Endothelial cell of umbilical vein (primary cell): Measurements from ENCODE around the gene TMIE. TPM values are rescaled to one million over a fixed set of nuclear protein-coding genes. Genes with fewer than 3 reads are reported as not detected.

Experiments used
- BruUV-seq: library from RNA; stranded (reverse); fragments of 400-500 nt; replicated peaks from 2 replicates; lab custom pipeline; 2021; lab: Mats Ljungman, UMichigan
- CTCF ChIA-PET: fragments of 300-600, 350-600 bp; sonication (Branson Sonifier 250); formaldehyde crosslinking; loops from one replicate; lab custom pipeline; 2021; ENCODE audit warnings: antibody characterized with exemption, inconsistent platforms; lab: Charles Lee
- POLR2A ChIA-PET: fragments of 300-600, 350-600 bp; sonication (Branson Sonifier 250); formaldehyde crosslinking; loops from one replicate; lab custom pipeline; 2021; ENCODE audit warnings: antibody characterized with exemption, inconsistent platforms; lab: Charles Lee
- DNase-seq: peaks from one replicate; pipeline ENCODE4 v3.0.0-alpha.2; 2011; ENCODE audit warnings: low read depth, low spot score
- FAIRE-seq: peaks from 2 replicates; lab custom pipeline; 2011; peaks lifted over from hg19 to GRCh38; lab: Jason Lieb, UNC
- H2AFZ ChIP-seq: 2 replicates; pipeline ENCODE4 v1.6.0; 2012; ENCODE audit warnings: low read depth, low read length, control low read depth, inconsistent platforms
- H3K27ac ChIP-seq: 2 replicates; pipeline ENCODE4 v1.5.1; 2011; ENCODE audit warnings: low read depth, mild to moderate bottlenecking, control low read depth, low read length, moderate library complexity; ENCODE audit not compliant: insufficient read depth
- H3K27me3 ChIP-seq, 2 experiments: 2 replicates each; pipeline versions ENCODE4 v1.6.0 to v1.6.1; 2011; ENCODE audit warnings: low read length in 2 of 2, mixed read lengths in 1 of 2; ENCODE audit not compliant: control insufficient read depth in 2 of 2, insufficient read depth in 2 of 2
- H3K36me3 ChIP-seq, 2 experiments: 2 replicates in 1 of 2; 3 replicates in 1 of 2; pipeline ENCODE4 v1.5.1; 2011; ENCODE audit warnings: low read length in 2 of 2, mild to moderate bottlenecking in 1 of 2, moderate library complexity in 1 of 2; ENCODE audit not compliant: control insufficient read depth in 2 of 2, insufficient read depth in 2 of 2; ENCODE audit errors: extremely low read depth in 1 of 2
- H3K4me1 ChIP-seq: 3 replicates; pipeline ENCODE4 v1.5.1; 2011; ENCODE audit warnings: mild to moderate bottlenecking, low read length; ENCODE audit not compliant: control insufficient read depth, insufficient read depth; ENCODE audit errors: extremely low read depth
- H3K4me2 ChIP-seq: 2 replicates; pipeline ENCODE4 v1.6.1; 2011; ENCODE audit warnings: low read length, control low read depth, mixed read lengths; ENCODE audit not compliant: insufficient read depth
- H3K4me3 ChIP-seq, 3 experiments: fragments of 200-600 bp in 1 of 3; sonication (generic), shearing (Covaris generic) in 1 of 3; replicated peaks in 1 of 3; 2 replicates each; pipeline ENCODE4 v1.5.1; 2011 to 2016; ENCODE audit warnings: control low read depth in 3 of 3, low read length in 3 of 3, mild to moderate bottlenecking in 2 of 3, inconsistent platforms in 1 of 3, low read depth in 1 of 3, moderate library complexity in 1 of 3; ENCODE audit not compliant: insufficient read depth in 1 of 3
- H3K79me2 ChIP-seq: 2 replicates; pipeline ENCODE4 v1.6.0; 2012; ENCODE audit warnings: low read length, inconsistent platforms; ENCODE audit not compliant: control insufficient read depth, insufficient read depth
- H3K9ac ChIP-seq: replicated peaks from 2 replicates; pipeline ENCODE3; 2011; ENCODE audit warnings: low read length, control low read depth; ENCODE audit not compliant: insufficient read depth; ENCODE audit errors: extremely low read depth
- H3K9me1 ChIP-seq: replicated peaks from 3 replicates; pipeline ENCODE4 v1.6.0; 2011; ENCODE audit warnings: mild to moderate bottlenecking, low read length; ENCODE audit not compliant: control insufficient read depth, insufficient read depth; ENCODE audit errors: extremely low read depth
- H3K9me3 ChIP-seq: replicated peaks from 2 replicates; pipeline ENCODE4 v1.5.1; 2012; ENCODE audit warnings: low read length, inconsistent platforms; ENCODE audit not compliant: control insufficient read depth, insufficient read depth
- H4K20me1 ChIP-seq: replicated peaks from 2 replicates; pipeline ENCODE3; 2011; ENCODE audit warnings: mild to moderate bottlenecking, low read length; ENCODE audit not compliant: control insufficient read depth, insufficient read depth; ENCODE audit errors: extremely low read depth
- EZH2 ChIP-seq: IDR thresholded peaks from 2 replicates; pipeline ENCODE4 v1.6.1; 2012; ENCODE audit warnings: borderline replicate concordance, low read depth, mild to moderate bottlenecking, moderate library complexity, low read length, inconsistent platforms; ENCODE audit not compliant: severe bottlenecking
- GATA2 ChIP-seq: IDR thresholded peaks from 2 replicates; pipeline ENCODE4 v1.7.0; 2011; ENCODE audit warnings: low read depth, mild to moderate bottlenecking, moderate library complexity, mixed read lengths, low read length; ENCODE audit not compliant: insufficient read length, insufficient read depth
- JUN ChIP-seq: IDR thresholded peaks from 2 replicates; pipeline ENCODE4 v1.6.1; 2011; ENCODE audit warnings: borderline replicate concordance, low read depth; ENCODE audit not compliant: insufficient read length, insufficient read depth
- POLR2A ChIP-seq: IDR thresholded peaks from 2 replicates; pipeline ENCODE4 v1.6.1; 2012; ENCODE audit warnings: low read depth, mild to moderate bottlenecking, control low read depth, low read length
- dilution Hi-C: fragments of 300-500 bp; cut with MboI; formaldehyde crosslinking; loops from one replicate; pipeline ENCODE4 v1.15.0; 2019; ENCODE audit warnings: low sequenced_read_pairs; ENCODE audit not compliant: extremely low pct_ligation_motif_present
- intact Hi-C: fragments of 100-400 bp; cut with micrococcal nuclease; formaldehyde crosslinking; loops from one replicate; pipeline ENCODE4 v1.10.0; 2022
- polyA plus RNA-seq, 4 experiments: library from polyadenylated mRNA; depleted of rRNA in 3 of 4; stranded (reverse) in 3 of 4; unstranded in 1 of 4; fragments of >200 nt; gene quantifications; 2 replicates each; pipeline versions ENCODE4 v1.2.1 to v1.2.3, GENCODE V29; 2011 to 2012; ENCODE audit warnings: missing spikeins in 1 of 4
- total RNA-seq: library from RNA; stranded (reverse); gene quantifications from 2 replicates; pipeline ENCODE4 v1.2.3, GENCODE V29; 2021
- TF ChIP-seq, protein P1 (sequence below), 2 donors: IDR thresholded peaks; 1 replicate in 1 of 2; 2 replicates in 1 of 2; pipeline ENCODE4 v1.5.1; 2011; ENCODE audit warnings: low read length in 2 of 2, mild to moderate bottlenecking in 2 of 2, moderate library complexity in 2 of 2, control low read depth in 1 of 2, inconsistent platforms in 1 of 2, low read depth in 1 of 2; ENCODE audit not compliant: insufficient read depth in 1 of 2; ENCODE audit errors: extremely low read depth in 1 of 2

The TMIE gene
- total and polyA plus RNA-seq, 2 donors (not counting 3 experiments of a cell fraction or from before 2014, with no cell fraction given): 0.15 to 0.27 TPM

DNA sequence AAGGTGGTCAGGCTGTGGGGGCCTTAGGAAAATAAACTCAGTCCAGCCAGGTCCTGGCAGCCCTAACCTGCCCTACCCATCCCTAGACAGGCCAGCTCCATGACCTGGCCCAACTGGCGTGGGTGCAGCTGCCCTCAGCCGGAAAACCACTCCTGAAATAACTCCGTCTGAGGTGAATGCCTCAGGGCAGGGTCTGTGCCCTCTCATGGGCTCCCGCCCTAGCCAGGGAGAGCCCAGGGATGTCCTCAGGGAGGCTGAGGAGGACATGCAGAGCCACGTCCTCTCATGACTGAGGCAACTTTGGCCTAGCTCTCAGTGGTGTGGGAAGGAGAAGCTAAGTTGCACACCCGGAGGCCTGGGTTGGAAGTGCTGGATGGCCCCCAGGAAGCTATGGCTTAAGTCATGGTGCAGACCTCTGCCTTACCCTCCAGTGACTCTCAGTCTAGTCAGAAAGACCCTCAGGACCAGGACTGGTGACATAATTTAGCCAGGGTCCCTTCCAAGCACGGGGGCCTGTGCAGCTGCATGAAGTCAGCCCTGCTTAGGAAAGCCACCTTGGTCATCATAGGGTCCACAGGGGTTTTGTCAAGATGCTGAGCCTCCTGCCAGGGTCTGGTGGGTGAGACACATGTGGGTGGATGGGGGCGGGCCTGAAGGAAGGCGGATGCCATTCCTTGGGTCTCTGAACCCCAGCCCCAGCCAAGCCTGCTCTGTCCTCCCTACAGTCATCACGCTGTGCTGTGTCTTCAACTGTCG, 7.4 kb downstream of the TMIE start:
- FAIRE-seq (no peak), DNase-seq (no peak)
- Histone ChIP-seq H3K27me3 (no peaks in the 10 kb centered on the region), H3K4me3 (no peak overlapping the region), H3K27ac (no peak overlapping the region), H3K9me1 (no peaks in the 10 kb centered on the region), H3K79me2 (no peaks in the 10 kb centered on the region), H4K20me1 (no peaks in the 10 kb centered on the region), H2AFZ (no peak overlapping the region), H3K9me3 (no peaks in the 10 kb centered on the region), H3K9ac (no peak overlapping the region), H3K36me3 (no peaks in the 10 kb centered on the region), H3K4me2 (no peak overlapping the region), H3K4me1 (peaks cover 11% of the 10 kb centered on the region)
- intact Hi-C loops: loop anchor here (5.0 to 10.0 kb wide), 3 partner anchors 286 to 666 kb away; no protein-coding TSS in a partner anchor
- ChIA-PET POLR2A (no interaction called here), CTCF (interaction anchor here (0.6 to 4.2 kb wide), 8 partner anchors 10 to 200 kb away, joined by 3 to 27 read pairs (median 4); partner anchors contain the start of gene PRSS50)
- TF ChIP-seq POLR2A (no peak), JUN (no peak), GATA2 (no peak), EZH2 (no peak)
- TF ChIP-seq, protein P1, sequence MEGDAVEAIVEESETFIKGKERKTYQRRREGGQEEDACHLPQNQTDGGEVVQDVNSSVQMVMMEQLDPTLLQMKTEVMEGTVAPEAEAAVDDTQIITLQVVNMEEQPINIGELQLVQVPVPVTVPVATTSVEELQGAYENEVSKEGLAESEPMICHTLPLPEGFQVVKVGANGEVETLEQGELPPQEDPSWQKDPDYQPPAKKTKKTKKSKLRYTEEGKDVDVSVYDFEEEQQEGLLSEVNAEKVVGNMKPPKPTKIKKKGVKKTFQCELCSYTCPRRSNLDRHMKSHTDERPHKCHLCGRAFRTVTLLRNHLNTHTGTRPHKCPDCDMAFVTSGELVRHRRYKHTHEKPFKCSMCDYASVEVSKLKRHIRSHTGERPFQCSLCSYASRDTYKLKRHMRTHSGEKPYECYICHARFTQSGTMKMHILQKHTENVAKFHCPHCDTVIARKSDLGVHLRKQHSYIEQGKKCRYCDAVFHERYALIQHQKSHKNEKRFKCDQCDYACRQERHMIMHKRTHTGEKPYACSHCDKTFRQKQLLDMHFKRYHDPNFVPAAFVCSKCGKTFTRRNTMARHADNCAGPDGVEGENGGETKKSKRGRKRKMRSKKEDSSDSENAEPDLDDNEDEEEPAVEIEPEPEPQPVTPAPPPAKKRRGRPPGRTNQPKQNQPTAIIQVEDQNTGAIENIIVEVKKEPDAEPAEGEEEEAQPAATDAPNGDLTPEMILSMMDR (IDR thresholded peaks at IDR 0.05; ENCODE audit: extremely low read depth in 1 of 2, insufficient read depth in 1 of 2, low read depth in 1 of 2, low read length in 2 of 2): no peak
- dilution Hi-C loops: no loop called here
- BruUV-seq: no TSS peak
